ENCODE results near the gene KNCN. TPM values are rescaled to one million over a fixed set of nuclear protein-coding genes. Genes with fewer than 3 reads are reported as not detected.

KNCN gene
- total and polyA plus RNA-seq, 7 experiments from 2014 or later: not detected

GRCh38 chr1:46501528-46501927 is 49.9 kb downstream of the KNCN start:
- no peak overlapping the region for H3K27ac ChIP-seq (ENCODE audit: low read depth, low read length)
- Mint-ChIP-seq H3K27ac (no peak overlapping the region), H3K4me3 (no peak overlapping the region), H3K4me1 (no peaks in the 10 kb centered on the region), H3K27me3 (peaks cover 28 to 46% (median 33%) of the 10 kb centered on the region in 5 donors), H3K36me3 (no peaks in the 10 kb centered on the region), H3K9me3 (peaks cover 0 to 2% (median 0%) of the 10 kb centered on the region in 11 donors)
- H3K4me1 ChIP-seq (ENCODE audit: control insufficient read depth in 2 of 2, insufficient read depth in 2 of 2, low read length in 2 of 2): no peaks in the 10 kb centered on the region
- intact Hi-C loops (cut with micrococcal nuclease): no loop called here
- ChIA-PET CTCF (no interaction called here), POLR2A (no interaction called here)
- no peaks in the 10 kb centered on the region for H3K36me3 ChIP-seq (ENCODE audit: control insufficient read depth in 2 of 3, insufficient read depth in 3 of 3, low read length in 3 of 3)
- ATAC-seq: no peak
- DNase-seq: no peak
- no peak overlapping the region for H3K4me3 ChIP-seq (ENCODE audit: low read length)
- H3K27me3 ChIP-seq (ENCODE audit: control insufficient read depth in 2 of 2, insufficient read depth in 2 of 2, low read length in 2 of 2): no peaks in the 10 kb centered on the region
- no peaks in the 10 kb centered on the region for H3K9me3 ChIP-seq (ENCODE audit: control insufficient read depth in 2 of 3, low read length in 3 of 3)

GRCh38 chr1:46497665-46498064 is 53.8 kb downstream of the KNCN start:
- ChIA-PET POLR2A (no interaction called here), CTCF (no interaction called here)
- H3K36me3 Mint-ChIP-seq: no peaks in the 10 kb centered on the region
- no peak for ATAC-seq
- H3K27ac ChIP-seq (ENCODE audit: low read depth, low read length): no peak overlapping the region
- no peaks in the 10 kb centered on the region for H3K36me3 ChIP-seq (ENCODE audit: control insufficient read depth in 2 of 3, insufficient read depth in 3 of 3, low read length in 3 of 3)
- no peaks in the 10 kb centered on the region for H3K4me1 Mint-ChIP-seq
- intact Hi-C loops (cut with micrococcal nuclease): loop anchor here in 1 of 2 donors (10.0 kb wide), 1 partner anchor 937 kb away; the partner anchor contains the start of gene FOXD2
- no peaks in the 10 kb centered on the region for H3K9me3 Mint-ChIP-seq
- H3K9me3 ChIP-seq (ENCODE audit: control insufficient read depth in 2 of 3, low read length in 3 of 3): no peaks in the 10 kb centered on the region
- H3K4me3 ChIP-seq (ENCODE audit: low read length): no peak overlapping the region
- no peak for DNase-seq
- no peak overlapping the region for H3K27ac Mint-ChIP-seq
- H3K4me3 Mint-ChIP-seq: no peak overlapping the region
- no peaks in the 10 kb centered on the region for H3K4me1 ChIP-seq (ENCODE audit: control insufficient read depth in 2 of 2, insufficient read depth in 2 of 2, low read length in 2 of 2)
- H3K27me3 Mint-ChIP-seq: peaks cover 49 to 72% (median 56%) of the 10 kb centered on the region in 5 donors
- peaks cover 0 to 3% of the 10 kb centered on the region in 2 donors for H3K27me3 ChIP-seq (ENCODE audit: control insufficient read depth in 2 of 2, insufficient read depth in 2 of 2, low read length in 2 of 2)

GRCh38 chr1:46497020-46497419 is 54.4 kb downstream of the KNCN start:
- intact Hi-C loops (cut with micrococcal nuclease): loop anchor here in 1 of 2 donors (10.0 kb wide), 1 partner anchor 938 kb away; the partner anchor contains the start of gene FOXD2
- no peaks in the 10 kb centered on the region for H3K36me3 Mint-ChIP-seq
- H3K4me3 Mint-ChIP-seq: no peak overlapping the region
- Histone ChIP-seq H3K9me3 (ENCODE audit: control insufficient read depth in 2 of 3, low read length in 3 of 3) (no peaks in the 10 kb centered on the region), H3K4me1 (ENCODE audit: control insufficient read depth in 2 of 2, insufficient read depth in 2 of 2, low read length in 2 of 2) (no peaks in the 10 kb centered on the region), H3K4me3 (ENCODE audit: low read length) (no peak overlapping the region), H3K36me3 (ENCODE audit: control insufficient read depth in 2 of 3, insufficient read depth in 3 of 3, low read length in 3 of 3) (no peaks in the 10 kb centered on the region), H3K27me3 (ENCODE audit: control insufficient read depth in 2 of 2, insufficient read depth in 2 of 2, low read length in 2 of 2) (peaks cover 0 to 3% of the 10 kb centered on the region in 2 donors), H3K27ac (ENCODE audit: low read depth, low read length) (no peak overlapping the region)
- peaks cover 50 to 74% (median 58%) of the 10 kb centered on the region in 5 donors for H3K27me3 Mint-ChIP-seq
- POLR2A ChIA-PET: no interaction called here
- CTCF ChIA-PET: no interaction called here
- no peak overlapping the region for H3K27ac Mint-ChIP-seq
- H3K4me1 Mint-ChIP-seq: no peaks in the 10 kb centered on the region
- ATAC-seq (no peak), DNase-seq (no peak)
- peaks cover 0 to 2% (median 0%) of the 10 kb centered on the region in 11 donors for H3K9me3 Mint-ChIP-seq

- no peak overlapping the region for H3K27ac ChIP-seq (ENCODE audit: low read depth, low read length)
- no peak for DNase-seq
- no peak overlapping the region for H3K27ac Mint-ChIP-seq
- H3K27me3 ChIP-seq (ENCODE audit: control insufficient read depth in 2 of 2, insufficient read depth in 2 of 2, low read length in 2 of 2): peaks cover 0 to 3% of the 10 kb centered on the region in 2 donors
- H3K27me3 Mint-ChIP-seq: peaks cover 54 to 74% (median 61%) of the 10 kb centered on the region in 5 donors
- no peak overlapping the region for H3K4me3 ChIP-seq (ENCODE audit: low read length)
- no peak for ATAC-seq
- intact Hi-C loops (cut with micrococcal nuclease): loop anchor here in 1 of 2 donors (10.0 kb wide), 1 partner anchor 938 kb away; the partner anchor contains the start of gene FOXD2
- CTCF ChIA-PET: no interaction called here
- no peak overlapping the region for H3K4me3 Mint-ChIP-seq
- peaks cover 0 to 2% (median 0%) of the 10 kb centered on the region in 11 donors for H3K9me3 Mint-ChIP-seq
- H3K4me1 ChIP-seq (ENCODE audit: control insufficient read depth in 2 of 2, insufficient read depth in 2 of 2, low read length in 2 of 2): no peaks in the 10 kb centered on the region
- no peaks in the 10 kb centered on the region for H3K9me3 ChIP-seq (ENCODE audit: control insufficient read depth in 2 of 3, low read length in 3 of 3)
- H3K36me3 Mint-ChIP-seq: no peaks in the 10 kb centered on the region
- peaks cover 0 to 4% (median 0%) of the 10 kb centered on the region in 7 donors for H3K4me1 Mint-ChIP-seq
- POLR2A ChIA-PET: no interaction called here
- no peaks in the 10 kb centered on the region for H3K36me3 ChIP-seq (ENCODE audit: control insufficient read depth in 2 of 3, insufficient read depth in 3 of 3, low read length in 3 of 3)
Observed at GRCh38 chr1:46496505-46496904, 54.9 kb downstream of the KNCN start.

- Mint-ChIP-seq H3K4me3 (no peak overlapping the region), H3K4me1 (peaks cover 0 to 6% (median 0%) of the 10 kb centered on the region in 7 donors), H3K9me3 (peaks cover 0 to 2% (median 0%) of the 10 kb centered on the region in 11 donors), H3K36me3 (no peaks in the 10 kb centered on the region), H3K27ac (no peak overlapping the region), H3K27me3 (peaks cover 55 to 77% (median 61%) of the 10 kb centered on the region in 5 donors)
- H3K27me3 ChIP-seq (ENCODE audit: control insufficient read depth in 2 of 2, insufficient read depth in 2 of 2, low read length in 2 of 2): peaks cover 0 to 3% of the 10 kb centered on the region in 2 donors
- CTCF ChIA-PET: no interaction called here
- no peaks in the 10 kb centered on the region for H3K36me3 ChIP-seq (ENCODE audit: control insufficient read depth in 2 of 3, insufficient read depth in 3 of 3, low read length in 3 of 3)
- no peak overlapping the region for H3K27ac ChIP-seq (ENCODE audit: low read depth, low read length)
- no peaks in the 10 kb centered on the region for H3K9me3 ChIP-seq (ENCODE audit: control insufficient read depth in 2 of 3, low read length in 3 of 3)
- no peak overlapping the region for H3K4me3 ChIP-seq (ENCODE audit: low read length)
- no peak for DNase-seq
- POLR2A ChIA-PET: no interaction called here
- intact Hi-C loops (cut with micrococcal nuclease): loop anchor here in 1 of 2 donors (10.0 kb wide), 1 partner anchor 939 kb away; the partner anchor contains the start of gene FOXD2
- H3K4me1 ChIP-seq (ENCODE audit: control insufficient read depth in 2 of 2, insufficient read depth in 2 of 2, low read length in 2 of 2): no peaks in the 10 kb centered on the region
- ATAC-seq: no peak
Observed at GRCh38 chr1:46495778-46496177, 55.7 kb downstream of the KNCN start.

Other genes starting within 250 kb of the KNCN start
- 10 to 100 TPM; 34.4 to 50.5 (median 37.2) TPM for gene LRRC41, start 248.0 kb downstream of the KNCN start, total RNA-seq
- 10 to 100 TPM; 52.0 to 63.4 TPM for gene LRRC41, start 248.0 kb downstream of the KNCN start, polyA plus RNA-seq
- 100 to 1,000 TPM; 107 to 260 (median 127) TPM for gene UQCRH, start 247.9 kb downstream of the KNCN start, total RNA-seq
- 100 to 1,000 TPM; 303 to 332 TPM for gene UQCRH, start 247.9 kb downstream of the KNCN start, polyA plus RNA-seq
- 10 to 100 TPM; 27.1 to 30.7 (median 29.0) TPM for gene NSUN4, start 210.8 kb downstream of the KNCN start, total RNA-seq
- 10 to 100 TPM; 10.2 to 17.3 TPM for gene NSUN4, start 210.8 kb downstream of the KNCN start, polyA plus RNA-seq
- 10 to 100 TPM in 2 of 5 experiments, 1 to 10 TPM in 3; 3.8 to 17.1 (median 8.5) TPM for gene FAAH, start 157.3 kb downstream of the KNCN start, total RNA-seq
- gene FAAH, start 157.3 kb downstream of the KNCN start, polyA plus RNA-seq: 1 to 10 TPM; 1.6 to 4.3 TPM
- gene DMBX1, start 61.8 kb downstream of the KNCN start, total RNA-seq: not detected
- gene DMBX1, start 61.8 kb downstream of the KNCN start, polyA plus RNA-seq: not detected
- 10 to 100 TPM; 35.8 to 80.1 (median 54.1) TPM for gene MKNK1, start 52.6 kb upstream of the KNCN start, total RNA-seq
- gene MKNK1, start 52.6 kb upstream of the KNCN start, polyA plus RNA-seq: 10 to 100 TPM; 21.9 to 23.3 TPM
- 10 to 100 TPM; 12.1 to 25.8 (median 25.2) TPM for gene MOB3C, start 65.2 kb upstream of the KNCN start, total RNA-seq
- 10 to 100 TPM in 1 of 2 donors, 1 to 10 TPM in 1; 9.3 to 21.7 TPM for gene MOB3C, start 65.2 kb upstream of the KNCN start, polyA plus RNA-seq
- 10 to 100 TPM; 17.3 to 49.5 (median 28.6) TPM for gene ATPAF1, start 116.7 kb upstream of the KNCN start, total RNA-seq
- gene ATPAF1, start 116.7 kb upstream of the KNCN start, polyA plus RNA-seq: 10 to 100 TPM; 78.1 to 82.2 TPM
- gene TEX38, start 120.2 kb upstream of the KNCN start, total RNA-seq: under 1 TPM in 1 of 5 experiments, not detected in 4; 0.49 TPM
- under 1 TPM in 1 of 2 donors, not detected in 1; 0.32 TPM for gene TEX38, start 120.2 kb upstream of the KNCN start, polyA plus RNA-seq
- gene EFCAB14, start 167.5 kb upstream of the KNCN start, total RNA-seq: 10 to 100 TPM; 64.5 to 98.2 (median 89.5) TPM
- gene EFCAB14, start 167.5 kb upstream of the KNCN start, polyA plus RNA-seq: 100 to 1,000 TPM; 102 to 130 TPM
- not detected for gene CYP4B1, start 247.4 kb upstream of the KNCN start, total RNA-seq
- not detected for gene CYP4B1, start 247.4 kb upstream of the KNCN start, polyA plus RNA-seq